Keratinocyte (primary cell): ENCODE measurements around the gene GPR152. TPM values are rescaled to one million over a fixed set of nuclear protein-coding genes. Genes with fewer than 3 reads are reported as not detected.

Experiments
- DNase-seq: peaks from one replicate; pipeline ENCODE4 v3.0.0-alpha.2; 2011; ENCODE audit warnings: low read depth, missing footprints, low spot score
- FAIRE-seq: peaks from 2 replicates; lab custom pipeline; 2011; peaks lifted over from hg19 to GRCh38; lab: Jason Lieb, UNC
- H2AFZ ChIP-seq: 2 replicates; pipeline ENCODE4 v1.6.0; 2012; ENCODE audit warnings: low read length, control low read depth, inconsistent platforms; ENCODE audit not compliant: control insufficient read depth
- H3K27ac ChIP-seq: 2 replicates; pipeline ENCODE4 v1.5.1; 2011; ENCODE audit warnings: low read length; ENCODE audit not compliant: control insufficient read depth, insufficient read depth
- H3K27me3 ChIP-seq: 3 replicates; pipeline ENCODE4 v1.6.0; 2011; ENCODE audit warnings: low read length; ENCODE audit not compliant: control insufficient read depth, insufficient read depth; ENCODE audit errors: extremely low read depth
- H3K36me3 ChIP-seq, 2 experiments: 2 replicates in 1 of 2; 3 replicates in 1 of 2; pipeline ENCODE4 v1.5.1; 2011; ENCODE audit warnings: low read length in 2 of 2, mild to moderate bottlenecking in 1 of 2; ENCODE audit not compliant: control insufficient read depth in 2 of 2, insufficient read depth in 2 of 2; ENCODE audit errors: extremely low read depth in 1 of 2
- H3K4me1 ChIP-seq: 3 replicates; pipeline ENCODE4 v1.5.1; 2011; ENCODE audit warnings: low read length; ENCODE audit not compliant: control insufficient read depth, insufficient read depth; ENCODE audit errors: extremely low read depth
- H3K4me2 ChIP-seq: 3 replicates; pipeline ENCODE4 v1.6.0; 2011; ENCODE audit warnings: low read depth, low read length; ENCODE audit not compliant: control insufficient read depth, insufficient read depth; ENCODE audit errors: extremely low read depth
- H3K4me3 ChIP-seq, 3 experiments: fragments of 200-600 bp in 1 of 3; sonication (generic) in 1 of 3; 2 replicates in 2 of 3; 3 replicates in 1 of 3; pipeline ENCODE4 v1.5.1; 2011 to 2016; ENCODE audit warnings: low read length in 3 of 3, mild to moderate bottlenecking in 3 of 3, control low read depth in 2 of 3, inconsistent platforms in 1 of 3, low read depth in 1 of 3, mixed read lengths in 1 of 3, mixed run types in 1 of 3, moderate library complexity in 1 of 3; ENCODE audit not compliant: control insufficient read depth in 2 of 3, insufficient read depth in 2 of 3; ENCODE audit errors: extremely low read depth in 1 of 3
- H3K79me2 ChIP-seq: 2 replicates; pipeline ENCODE4 v1.6.0; 2012; ENCODE audit warnings: low read length; ENCODE audit not compliant: control insufficient read depth, insufficient read depth
- H3K9ac ChIP-seq: 3 replicates; pipeline ENCODE4 v1.6.0; 2011; ENCODE audit warnings: low read length; ENCODE audit not compliant: control insufficient read depth, insufficient read depth; ENCODE audit errors: extremely low read depth
- H3K9me1 ChIP-seq: 3 replicates; pipeline ENCODE4 v1.6.0; 2011; ENCODE audit warnings: low read length; ENCODE audit not compliant: control insufficient read depth, insufficient read depth; ENCODE audit errors: extremely low read depth
- H3K9me3 ChIP-seq: 2 replicates; pipeline ENCODE4 v1.5.1; 2012; ENCODE audit warnings: low read depth, low read length; ENCODE audit not compliant: control insufficient read depth
- H4K20me1 ChIP-seq: 3 replicates; pipeline ENCODE4 v1.6.0; 2011; ENCODE audit warnings: low read length; ENCODE audit not compliant: control insufficient read depth, insufficient read depth; ENCODE audit errors: extremely low read depth
- CTCF ChIP-seq, 3 experiments: IDR thresholded peaks in 1 of 3; conservative IDR thresholded peaks in 1 of 3; optimal IDR thresholded peaks in 1 of 3; 2 replicates in 2 of 3; 3 replicates in 1 of 3; pipeline versions ENCODE3 to v1.5.1; 2011; ENCODE audit warnings: low read length in 3 of 3, mild to moderate bottlenecking in 3 of 3, moderate library complexity in 2 of 3, control low read depth in 1 of 3, inconsistent platforms in 1 of 3; ENCODE audit not compliant: insufficient read depth in 2 of 3; ENCODE audit errors: extremely low read depth in 1 of 3
- EZH2 ChIP-seq: IDR thresholded peaks from one replicate; pipeline ENCODE4 v1.6.1; 2012; ENCODE audit warnings: inconsistent platforms, mild to moderate bottlenecking, low read length, moderate library complexity
- dilution Hi-C: fragments of 300-500 bp; cut with MboI; formaldehyde crosslinking; loops from one replicate; pipeline ENCODE4 v1.7.0; 2020; ENCODE audit warnings: low sequenced_read_pairs; ENCODE audit not compliant: extremely low pct_ligation_motif_present
- polyA plus RNA-seq, 5 experiments: library from polyadenylated mRNA; depleted of rRNA in 3 of 5; stranded (reverse) in 3 of 5; stranded (forward) in 1 of 5; unstranded in 1 of 5; fragments of >200 nt; gene quantifications; 1 replicate in 1 of 5; 2 replicates in 3 of 5; 3 replicates in 1 of 5; pipeline versions ENCODE4 v1.2.1 to v1.2.3, GENCODE V29; 2011 to 2012; ENCODE audit warnings: missing spikeins in 2 of 5, low read depth in 1 of 5, low replicate concordance in 1 of 5

GPR152 gene
- polyA plus RNA-seq, 1 donor (not counting 4 experiments of a cell fraction or from before 2014, with no cell fraction given) = not detected

- dilution Hi-C loops = no loop called here
- H3K36me3 ChIP-seq = no peaks in the 10 kb centered on the region
- peaks cover 8% of the 10 kb centered on the region for H3K4me1 ChIP-seq
- H3K4me2 ChIP-seq = no peak overlapping the region
- no peak overlapping the region for H2AFZ ChIP-seq
- no peak overlapping the region for H3K4me3 ChIP-seq
- no peaks in the 10 kb centered on the region for H3K9me1 ChIP-seq
- H3K9me3 ChIP-seq = no peaks in the 10 kb centered on the region
- H3K79me2 ChIP-seq = peaks cover 6% of the 10 kb centered on the region
- TF ChIP-seq CTCF (optimal IDR thresholded peaks at IDR 0.05 in 1 of 3, IDR thresholded peaks at IDR 0.05 in 1 of 3, conservative IDR thresholded peaks at IDR 0.05 in 1 of 3; ENCODE audit: extremely low read depth in 1 of 3, insufficient read depth in 2 of 3, low read length in 3 of 3) (no peak), EZH2 (no peak)
- no peaks in the 10 kb centered on the region for H4K20me1 ChIP-seq
- no peak for FAIRE-seq
- no peak overlapping the region for H3K9ac ChIP-seq
- DNase-seq = no peak
- H3K27ac ChIP-seq = no peak overlapping the region
- no peaks in the 10 kb centered on the region for H3K27me3 ChIP-seq
Observed at GRCh38 chr11:67405688-67406339, 46.7 kb downstream of the GPR152 start.

- H3K4me1 ChIP-seq = peaks cover 12% of the 10 kb centered on the region
- dilution Hi-C loops = no loop called here
- no peak overlapping the region for H2AFZ ChIP-seq
- no peaks in the 10 kb centered on the region for H4K20me1 ChIP-seq
- no peak overlapping the region for H3K4me2 ChIP-seq
- H3K79me2 ChIP-seq = peaks cover 11% of the 10 kb centered on the region
- H3K27ac ChIP-seq = no peak overlapping the region
- H3K9ac ChIP-seq = no peak overlapping the region
- FAIRE-seq (no peak), DNase-seq (no peak)
- H3K9me3 ChIP-seq = no peaks in the 10 kb centered on the region
- no peak for TF ChIP-seq EZH2
- TF ChIP-seq CTCF (optimal IDR thresholded peaks at IDR 0.05 in 1 of 3, IDR thresholded peaks at IDR 0.05 in 1 of 3, conservative IDR thresholded peaks at IDR 0.05 in 1 of 3; ENCODE audit: extremely low read depth in 1 of 3, insufficient read depth in 2 of 3, low read length in 3 of 3) = no peak
- no peaks in the 10 kb centered on the region for H3K9me1 ChIP-seq
- H3K36me3 ChIP-seq = no peaks in the 10 kb centered on the region
- H3K27me3 ChIP-seq = no peaks in the 10 kb centered on the region
- no peak overlapping the region for H3K4me3 ChIP-seq
Observed at GRCh38 chr11:67405196-67405567, 47.3 kb downstream of the GPR152 start.
